GM12878 (cell line): ENCODE measurements around the gene CACNA1E. TPM values are rescaled to one million over a fixed set of nuclear protein-coding genes. Genes with fewer than 3 reads are reported as not detected.

Experiments used
- ATAC-seq: fragments of 200-7000 bp; cut with Tn5 transposase; 3 replicates; pipeline ENCODE4 v1.9.1; 2020; ENCODE audit warnings: mild to moderate bottlenecking, moderate library complexity
- BruUV-seq: library from RNA; stranded (reverse); fragments of 400-500 nt; replicated peaks from 2 replicates; lab custom pipeline; 2021; lab: Mats Ljungman, UMichigan
- CTCF ChIA-PET: fragments of 300-600 bp; sonication (Branson Sonifier 250); formaldehyde crosslinking; extraction: SDS; loops from one replicate; lab custom pipeline; 2021; ENCODE audit warnings: inconsistent platforms; lab: Yijun Ruan, JAX
- POLR2A ChIA-PET: fragments of 350-600 bp; formaldehyde crosslinking; extraction: SDS; loops from one replicate; lab custom pipeline; 2021; ENCODE audit warnings: inconsistent platforms; lab: Charles Lee
- RAD21 ChIA-PET: fragments of 300-600 bp; sonication (Branson Sonifier 250); formaldehyde crosslinking; loops from one replicate; lab custom pipeline; 2023; ENCODE audit warnings: antibody characterized with exemption; ENCODE audit not compliant: unreplicated experiment; lab: Charles Lee
- SMC1A ChIA-PET: fragments of 300-600 bp; sonication (Branson Sonifier 250); formaldehyde crosslinking; loops from one replicate; lab custom pipeline; 2023; ENCODE audit not compliant: unreplicated experiment, uncharacterized antibody; lab: Charles Lee
- DNase-seq: peaks from one replicate; pipeline ENCODE4 v3.0.0-alpha.2; 2011; ENCODE audit warnings: low read depth, low spot score
- FAIRE-seq: peaks from 3 replicates; lab custom pipeline; 2011; peaks lifted over from hg19 to GRCh38; lab: Jason Lieb, UNC
- H2AFZ ChIP-seq: 2 replicates; pipeline ENCODE4 v1.6.0; 2011; ENCODE audit warnings: low read depth, low read length, control low read depth; ENCODE audit not compliant: control insufficient read depth
- H3K27ac ChIP-seq: 2 replicates; pipeline ENCODE4 v1.5.1; 2011; ENCODE audit warnings: control low read depth; ENCODE audit not compliant: control insufficient read depth, insufficient read depth
- H3K27me3 ChIP-seq, 2 experiments: replicated peaks in 1 of 2; 2 replicates each; pipeline versions ENCODE4 v1.6.0 to v1.6.1; 2011; ENCODE audit warnings: low read length in 1 of 2; ENCODE audit not compliant: control insufficient read depth in 2 of 2, insufficient read depth in 2 of 2
- H3K36me3 ChIP-seq, 2 experiments: 2 replicates each; pipeline ENCODE4 v1.5.1; 2011; ENCODE audit warnings: low read length in 1 of 2; ENCODE audit not compliant: control insufficient read depth in 2 of 2, insufficient read depth in 2 of 2
- H3K4me1 ChIP-seq: 2 replicates; pipeline ENCODE4 v1.6.1; 2011; ENCODE audit warnings: mild to moderate bottlenecking, low read length, moderate library complexity, mixed read lengths; ENCODE audit not compliant: control insufficient read depth, insufficient read depth
- H3K4me2 ChIP-seq: 2 replicates; pipeline ENCODE4 v1.6.0; 2011; ENCODE audit warnings: control low read depth; ENCODE audit not compliant: control insufficient read depth, insufficient read depth
- H3K4me3 ChIP-seq: fragments of 200-600 bp; sonication (generic); 2 replicates; pipeline ENCODE4 v1.5.1; 2016
- H3K79me2 ChIP-seq: 2 replicates; pipeline ENCODE4 v1.6.0; 2011; ENCODE audit warnings: low read length; ENCODE audit not compliant: control insufficient read depth, insufficient read depth
- H3K9ac ChIP-seq: 2 replicates; pipeline ENCODE4 v1.8.0; 2011; ENCODE audit warnings: low read length, control low read depth, mixed read lengths; ENCODE audit not compliant: control insufficient read depth, insufficient read depth
- H3K9me3 ChIP-seq: replicated peaks from 3 replicates; pipeline ENCODE4 v1.5.1; 2011; ENCODE audit warnings: mild to moderate bottlenecking, low read length; ENCODE audit not compliant: control insufficient read depth, insufficient read depth
- H4K20me1 ChIP-seq: 2 replicates; pipeline ENCODE4 v1.6.0; 2011; ENCODE audit not compliant: control insufficient read depth, insufficient read depth
- BCLAF1 ChIP-seq: fragments of 450-650 bp; IDR thresholded peaks from 2 replicates; pipeline ENCODE4 v1.6.1; 2017; ENCODE audit warnings: antibody characterized with exemption, mild to moderate bottlenecking, moderate library complexity
- IKZF2 ChIP-seq, 2 experiments: fragments of 450-650 bp; IDR thresholded peaks; 2 replicates each; pipeline ENCODE4 v1.6.1; 2017; ENCODE audit warnings: mild to moderate bottlenecking in 2 of 2, moderate library complexity in 2 of 2
- JUNB ChIP-seq: IDR thresholded peaks from 2 replicates; pipeline ENCODE4 v1.6.1; 2016; ENCODE audit warnings: antibody characterized with exemption, mild to moderate bottlenecking
- MTA3 ChIP-seq: IDR thresholded peaks from 2 replicates; pipeline ENCODE4 v1.6.1; 2012; ENCODE audit warnings: low read length, inconsistent platforms, borderline replicate concordance
- POLR2AphosphoS2 ChIP-seq: IDR thresholded peaks from 2 replicates; pipeline ENCODE4 v1.6.1; 2011; ENCODE audit warnings: low read depth, mild to moderate bottlenecking, low read length, improper control_type of control experiment, moderate library complexity
- RB1 ChIP-seq: fragments of 450-650 bp; formaldehyde crosslinking; IDR thresholded peaks from 2 replicates; pipeline ENCODE4 v1.6.1; 2017; ENCODE audit warnings: mild to moderate bottlenecking, borderline replicate concordance
- SMC3 ChIP-seq: IDR thresholded peaks from 2 replicates; pipeline ENCODE4 v1.6.1; 2011; ENCODE audit warnings: low read length, improper control_type of control experiment, borderline replicate concordance
- STAT3 ChIP-seq: IDR thresholded peaks from 2 replicates; pipeline ENCODE4 v1.6.1; 2011; ENCODE audit warnings: low read depth, low read length, improper control_type of control experiment
- TARDBP ChIP-seq: IDR thresholded peaks from 2 replicates; pipeline ENCODE4 v1.6.1; 2016; ENCODE audit warnings: borderline replicate concordance
- ZNF217 ChIP-seq: fragments of 450-650 bp; IDR thresholded peaks from 2 replicates; pipeline ENCODE4 v1.6.1; 2017; ENCODE audit warnings: antibody characterized with exemption, mild to moderate bottlenecking
- ZNF274 ChIP-seq: IDR thresholded peaks from one replicate; pipeline ENCODE4 v1.8.0; 2011; ENCODE audit not compliant: insufficient read length, insufficient read depth
- ZSCAN29 ChIP-seq: fragments of 450-650 bp; IDR thresholded peaks from 2 replicates; pipeline ENCODE4 v1.6.1; 2017; ENCODE audit warnings: mild to moderate bottlenecking, moderate library complexity
- in situ Hi-C: fragments of 300-500 bp; cut with MboI; formaldehyde crosslinking; loops from 9 replicates; pipeline ENCODE4 v1.14.3; 2018; ENCODE audit warnings: mixed read lengths
- intact Hi-C: fragments of 100-400 bp; cut with micrococcal nuclease; formaldehyde crosslinking; loops from one replicate; pipeline ENCODE4 v1.14.2; 2022; ENCODE audit not compliant: unreplicated experiment
- polyA plus RNA-seq, 11 experiments: library from polyadenylated mRNA; depleted of rRNA in 4 of 11; unstranded in 6 of 11; stranded (reverse) in 5 of 11; fragments of >200 nt; fragmentation: Nextera tagmentation in 4 of 11; fragmentation: Illumina TruSeq in 1 of 11; extraction: Ambion mirVana in 4 of 11; extraction: Trizol in 1 of 11; gene quantifications; 1 replicate in 1 of 11; 2 replicates in 10 of 11; pipeline versions ENCODE4 v1.2.1 to v1.2.3, GENCODE V29; 2011 to 2016; ENCODE audit warnings: inconsistent platforms in 2 of 11, missing spikeins in 2 of 11, low read depth in 1 of 11
- total RNA-seq, 4 experiments: library from RNA; depleted of rRNA in 3 of 4; stranded (reverse); fragments of >200 nt in 3 of 4; fragmentation: Illumina TruSeq in 1 of 4; extraction: Trizol in 1 of 4; gene quantifications; 2 replicates each; pipeline versions ENCODE4 v1.2.1 to v1.2.3, GENCODE V29; 2013 to 2021
- TF ChIP-seq, protein P1 (sequence below): fragments of 450-650 bp; IDR thresholded peaks from 2 replicates; pipeline ENCODE4 v1.6.1; 2014; ENCODE audit warnings: mild to moderate bottlenecking

CACNA1E gene
- total and polyA plus RNA-seq, 10 of the 15 experiments (the other 5 are each of a cell fraction or from before 2014, with no cell fraction given) = 0.57 to 22.0 (median 8.5) TPM

GRCh38 chr1:181662606-181663005, 179.3 kb downstream of the CACNA1E start:
- TF ChIP-seq, protein P1, sequence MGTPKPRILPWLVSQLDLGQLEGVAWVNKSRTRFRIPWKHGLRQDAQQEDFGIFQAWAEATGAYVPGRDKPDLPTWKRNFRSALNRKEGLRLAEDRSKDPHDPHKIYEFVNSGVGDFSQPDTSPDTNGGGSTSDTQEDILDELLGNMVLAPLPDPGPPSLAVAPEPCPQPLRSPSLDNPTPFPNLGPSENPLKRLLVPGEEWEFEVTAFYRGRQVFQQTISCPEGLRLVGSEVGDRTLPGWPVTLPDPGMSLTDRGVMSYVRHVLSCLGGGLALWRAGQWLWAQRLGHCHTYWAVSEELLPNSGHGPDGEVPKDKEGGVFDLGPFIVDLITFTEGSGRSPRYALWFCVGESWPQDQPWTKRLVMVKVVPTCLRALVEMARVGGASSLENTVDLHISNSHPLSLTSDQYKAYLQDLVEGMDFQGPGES = no peak
- TF ChIP-seq TARDBP (no peak), ZSCAN29 (no peak), MTA3 (no peak), SMC3 (no peak), BCLAF1 (no peak), STAT3 (no peak), IKZF2 (IDR thresholded peaks at IDR 0.05) (no peak), POLR2AphosphoS2 (no peak), JUNB (no peak), RB1 (no peak), ZNF217 (no peak), ZNF274 (no peak)
- FAIRE-seq (no peak), DNase-seq (no peak), ATAC-seq (no peak)
- Histone ChIP-seq H3K27ac (no peak overlapping the region), H3K79me2 (no peaks in the 10 kb centered on the region), H3K9me3 (no peaks in the 10 kb centered on the region; the same call in 2 of the 3 replicates), H3K36me3 (no peaks in the 10 kb centered on the region), H2AFZ (no peak overlapping the region), H3K4me1 (no peaks in the 10 kb centered on the region), H3K4me3 (no peak overlapping the region), H4K20me1 (no peaks in the 10 kb centered on the region), H3K9ac (no peak overlapping the region), H3K4me2 (no peak overlapping the region), H3K27me3 (no peaks in the 10 kb centered on the region)
- ChIA-PET POLR2A (no interaction called here), RAD21 (interaction anchor here (0.9 to 1.1 kb wide), 2 partner anchors 176 to 178 kb away, joined by 3 to 5 read pairs; no protein-coding TSS in a partner anchor), CTCF (interaction anchor here (0.7 to 1.4 kb wide), 6 partner anchors 11 to 274 kb away, joined by 3 to 6 read pairs (median 4); no protein-coding TSS in a partner anchor), SMC1A (interaction anchor here (1.0 to 1.5 kb wide), 3 partner anchors 87 to 274 kb away, joined by 3 to 5 read pairs (median 3); no protein-coding TSS in a partner anchor)
- no TSS peak for BruUV-seq
- in situ Hi-C loops = no loop called here
- intact Hi-C loops = no loop called here
